Activated CD4-positive, alpha-beta T cell treated with anti-CD3 and anti-CD28 coated beads, Interleukin-2, amount 50 U/mL, for 16 hours (primary cell): ENCODE measurements around the gene OLIG3.

Source experiments
- DNase-seq: peaks from one replicate; pipeline ENCODE4 v3.0.0-alpha.2; 2020

The OLIG3 gene

GRCh38 chr6:137494281-137494987, at the start of gene OLIG3:
Gene OLIG3 (minus strand): TSS chr6:137494394. CDS start chr6:137494170, 224 bp downstream.
- DNase-seq = no peak

- DNase-seq = peak; percentile 5
Observed at GRCh38 chr6:137543114-137543513, 48.9 kb upstream of the OLIG3 start.

GRCh38 chr6:137542713-137543112, 48.5 kb upstream of the OLIG3 start:
- DNase-seq = peak; percentile 25

DNA sequence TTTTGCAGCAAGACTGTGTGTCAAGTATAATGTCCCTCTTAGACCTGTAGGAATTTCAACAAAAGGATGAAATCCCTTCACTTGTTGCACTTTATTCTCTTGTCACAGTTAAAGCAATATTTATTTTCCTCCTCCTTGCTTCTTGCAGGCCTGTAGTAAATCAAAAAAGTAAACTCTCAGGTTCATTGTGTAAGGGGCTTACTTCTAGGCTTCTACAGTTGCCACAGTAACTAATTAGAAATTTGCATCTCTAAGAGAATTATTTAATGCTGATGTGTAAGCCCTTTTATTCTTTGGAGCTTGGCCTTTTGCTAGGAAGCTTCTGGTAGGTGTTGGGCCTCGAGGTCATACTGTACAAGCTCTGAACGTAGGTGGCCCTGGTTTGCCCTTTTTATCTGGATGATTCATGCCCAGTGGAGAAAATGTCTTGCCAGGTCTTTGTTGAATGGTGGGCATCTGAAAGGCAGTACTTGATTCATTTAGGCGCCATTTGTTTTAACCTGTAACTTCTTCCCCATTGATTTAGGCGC, 47.4 kb upstream of the OLIG3 start:
- no peak for DNase-seq

- peak; percentile 76 for DNase-seq
Observed at GRCh38 chr6:137536104-137536773, 42.0 kb upstream of the OLIG3 start.

GRCh38 chr6:137531376-137532092, 37.3 kb upstream of the OLIG3 start:
- no peak for DNase-seq

DNA sequence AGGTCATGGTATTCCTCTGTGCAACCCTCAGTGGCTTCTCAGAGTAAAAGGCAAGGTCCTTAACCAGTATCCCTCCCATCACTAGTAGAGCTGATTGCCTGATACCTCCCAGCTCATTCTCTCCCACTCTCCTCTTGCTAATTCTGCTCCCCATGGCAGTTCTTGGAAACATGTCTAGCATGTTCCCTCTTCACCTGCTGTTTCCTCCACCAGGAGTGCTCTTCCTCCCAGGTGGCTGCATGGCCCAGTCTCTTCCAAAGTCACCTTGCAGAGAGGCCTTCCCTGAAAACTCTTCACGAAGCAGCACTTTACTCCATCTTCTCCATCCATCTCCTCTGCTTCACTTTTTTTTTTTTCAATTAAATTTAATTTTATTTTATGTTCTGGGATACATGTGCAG, 36.2 kb upstream of the OLIG3 start:
- no peak for DNase-seq

DNA sequence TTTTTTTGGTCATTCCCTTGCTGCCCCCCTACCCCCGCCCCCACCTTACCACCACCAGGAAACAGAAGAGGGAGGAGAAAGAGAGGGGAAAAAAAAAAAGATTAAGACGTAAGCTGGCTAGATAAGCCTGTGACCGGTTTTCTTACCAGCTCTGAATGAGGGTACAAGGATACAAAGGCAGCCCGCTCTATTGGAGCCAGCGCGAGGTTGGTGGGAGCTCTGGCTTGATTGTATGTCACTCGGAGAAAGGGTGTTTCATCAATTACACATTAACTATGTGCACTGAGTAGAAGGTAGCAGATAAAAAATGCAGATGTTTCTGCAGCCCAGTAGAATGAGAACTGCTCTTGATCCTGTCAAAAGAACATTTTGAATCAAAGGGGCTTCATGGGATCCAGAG, 28.6 kb upstream of the OLIG3 start:
- DNase-seq = no peak

DNA sequence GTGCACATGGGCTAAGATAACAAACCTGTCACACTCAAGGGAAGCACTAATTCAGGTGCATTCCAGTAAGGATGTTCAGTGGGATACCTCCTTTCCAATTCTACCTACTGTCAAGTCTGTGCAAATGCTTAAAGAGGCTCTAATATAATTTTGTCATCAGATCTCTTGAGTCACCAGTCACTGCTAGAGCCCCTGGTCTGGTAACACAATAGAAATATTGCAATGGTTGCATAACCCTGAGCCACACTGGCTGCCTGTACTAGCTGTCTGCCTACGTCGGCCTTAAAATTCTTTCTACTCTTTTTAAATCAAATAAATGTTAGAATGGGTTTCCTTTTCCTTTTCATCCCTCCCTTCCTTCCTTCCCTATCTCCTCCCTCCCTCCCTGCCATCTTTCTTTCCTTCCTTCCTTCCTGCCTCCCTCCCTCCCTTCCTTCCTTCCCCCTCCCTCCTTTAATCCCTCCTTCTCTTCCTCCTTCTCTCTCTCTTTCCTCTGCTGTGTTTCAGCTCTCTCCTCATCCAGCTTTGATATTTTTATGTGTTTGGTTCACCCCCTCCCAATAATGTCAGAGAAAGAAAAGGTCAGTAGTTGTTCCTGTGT, 28.1 kb upstream of the OLIG3 start:
- DNase-seq = no peak

DNA sequence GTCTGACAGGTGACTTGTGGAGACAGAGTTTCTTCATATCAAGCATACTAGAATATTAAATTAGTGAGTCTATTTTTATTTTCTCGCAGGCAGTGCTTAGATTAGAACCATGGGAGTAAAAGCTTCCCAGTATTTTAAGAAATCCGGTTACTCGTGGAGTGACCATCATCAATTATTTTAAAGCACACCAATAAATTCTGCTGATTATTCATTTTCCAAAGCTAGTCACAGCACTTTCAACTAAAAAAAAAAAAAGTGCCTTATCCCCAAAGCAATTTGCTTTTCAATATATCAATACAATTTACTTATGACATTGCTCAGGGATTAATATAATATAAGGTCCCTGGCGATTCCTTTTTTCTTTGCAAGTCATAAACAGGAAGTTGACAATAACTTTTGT, 26.3 kb upstream of the OLIG3 start:
- DNase-seq = no peak

GRCh38 chr6:137519629-137520176, 25.5 kb upstream of the OLIG3 start:
- DNase-seq = no peak

GRCh38 chr6:137518386-137518983, 24.3 kb upstream of the OLIG3 start:
- DNase-seq = no peak

- DNase-seq = no peak
Observed at GRCh38 chr6:137514418-137514817, 20.2 kb upstream of the OLIG3 start.

GRCh38 chr6:137512757-137513605, 18.8 kb upstream of the OLIG3 start:
- no peak for DNase-seq

- no peak for DNase-seq
Observed at GRCh38 chr6:137510923-137511322, 16.7 kb upstream of the OLIG3 start.

DNA sequence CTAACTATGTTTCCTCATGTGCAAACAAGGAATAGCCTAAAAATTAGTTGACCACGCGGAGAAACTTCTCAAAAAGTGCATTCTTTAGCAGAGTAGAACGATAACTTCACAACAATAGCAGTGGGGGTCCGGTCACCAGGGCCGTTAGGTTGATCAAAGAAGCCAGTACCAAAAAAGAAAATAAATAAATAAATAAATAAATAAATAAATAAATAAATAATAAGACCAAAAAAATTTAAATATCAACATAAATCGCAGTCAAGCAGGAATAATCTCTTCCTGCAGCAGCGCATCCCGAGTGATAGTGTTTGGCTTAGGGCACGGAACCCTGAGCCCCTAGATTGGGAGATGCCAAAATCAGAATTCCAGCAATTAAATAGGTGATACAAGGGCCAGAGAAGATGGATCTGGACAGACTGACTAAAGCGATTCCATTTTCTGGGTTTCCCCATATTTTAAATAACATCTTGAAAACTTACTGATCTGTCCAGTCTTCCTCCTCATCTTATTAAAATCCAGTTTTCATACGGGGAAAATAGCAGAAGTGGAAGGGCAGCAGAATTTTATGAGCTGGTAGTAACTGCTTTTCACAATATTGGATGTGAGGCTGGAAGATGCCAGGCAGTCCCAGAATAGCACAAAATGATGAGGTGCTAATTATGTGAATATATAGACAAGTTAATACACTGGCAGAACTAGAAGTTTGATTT, 4.4 kb upstream of the OLIG3 start:
- DNase-seq = no peak

DNA sequence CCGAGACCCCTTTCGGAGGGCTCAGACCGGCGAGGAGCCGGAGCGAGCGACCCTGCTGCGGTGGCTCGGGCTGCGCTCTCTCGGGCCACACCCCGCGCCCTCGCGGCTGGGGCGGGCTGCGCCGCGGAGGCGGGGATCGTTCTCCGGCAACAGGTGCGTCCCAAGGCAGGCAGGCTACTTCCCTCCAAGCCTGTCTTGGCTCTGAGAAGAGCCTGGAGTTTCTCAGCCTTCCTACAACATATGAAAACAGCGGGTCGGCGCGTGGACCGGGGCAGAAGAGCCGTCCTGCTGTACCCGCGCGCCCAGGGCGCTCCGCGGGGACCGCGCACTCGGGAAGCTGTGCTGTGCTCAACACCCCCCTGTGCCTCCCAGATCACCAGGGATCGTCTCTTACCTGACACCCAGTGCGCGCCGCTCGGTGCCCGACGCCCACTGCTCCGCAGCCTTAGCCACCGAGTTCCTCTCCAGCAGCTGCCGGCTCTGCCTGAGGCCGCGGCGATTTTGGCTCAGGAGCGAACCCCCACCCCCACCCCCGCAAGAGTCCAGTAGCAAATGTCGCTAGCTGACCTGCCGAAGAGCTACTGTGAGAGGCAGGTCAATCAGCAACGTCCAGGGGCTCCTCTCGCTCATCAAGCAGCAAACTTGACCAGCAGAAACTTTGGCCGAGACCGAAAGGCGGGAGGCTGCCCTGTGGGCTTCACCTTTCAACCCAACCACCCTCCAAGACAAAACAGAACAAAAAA, 3.7 kb upstream of the OLIG3 start:
- DNase-seq = no peak

GRCh38 chr6:137496909-137497720, 2.9 kb upstream of the OLIG3 start:
- DNase-seq = no peak

GRCh38 chr6:137496368-137496767, 2.2 kb upstream of the OLIG3 start:
- DNase-seq = no peak
